ENCODE data around the gene DLG1. TPM values are rescaled to one million over a fixed set of nuclear protein-coding genes. Genes with fewer than 3 reads are reported as not detected.

DLG1 gene
- total RNA-seq, 1 experiment from 2014 or later: 89.8 TPM

- TF ChIP-seq FOSL1 (IDR thresholded peaks at IDR 0.05; ENCODE audit: low read depth): no peak
- no peak for TF ChIP-seq YY1 (IDR thresholded peaks at IDR 0.05; ENCODE audit: extremely low read depth, insufficient replicate concordance, low read depth, low read length)
- TF ChIP-seq, protein P1, sequence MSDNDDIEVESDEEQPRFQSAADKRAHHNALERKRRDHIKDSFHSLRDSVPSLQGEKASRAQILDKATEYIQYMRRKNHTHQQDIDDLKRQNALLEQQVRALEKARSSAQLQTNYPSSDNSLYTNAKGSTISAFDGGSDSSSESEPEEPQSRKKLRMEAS (IDR thresholded peaks at IDR 0.05): no peak
- TF ChIP-seq SRF (IDR thresholded peaks at IDR 0.05; ENCODE audit: low read depth): no peak
- no peak for TF ChIP-seq RAD21 (IDR thresholded peaks at IDR 0.05; ENCODE audit: low read depth)
- TF ChIP-seq, protein P2, sequence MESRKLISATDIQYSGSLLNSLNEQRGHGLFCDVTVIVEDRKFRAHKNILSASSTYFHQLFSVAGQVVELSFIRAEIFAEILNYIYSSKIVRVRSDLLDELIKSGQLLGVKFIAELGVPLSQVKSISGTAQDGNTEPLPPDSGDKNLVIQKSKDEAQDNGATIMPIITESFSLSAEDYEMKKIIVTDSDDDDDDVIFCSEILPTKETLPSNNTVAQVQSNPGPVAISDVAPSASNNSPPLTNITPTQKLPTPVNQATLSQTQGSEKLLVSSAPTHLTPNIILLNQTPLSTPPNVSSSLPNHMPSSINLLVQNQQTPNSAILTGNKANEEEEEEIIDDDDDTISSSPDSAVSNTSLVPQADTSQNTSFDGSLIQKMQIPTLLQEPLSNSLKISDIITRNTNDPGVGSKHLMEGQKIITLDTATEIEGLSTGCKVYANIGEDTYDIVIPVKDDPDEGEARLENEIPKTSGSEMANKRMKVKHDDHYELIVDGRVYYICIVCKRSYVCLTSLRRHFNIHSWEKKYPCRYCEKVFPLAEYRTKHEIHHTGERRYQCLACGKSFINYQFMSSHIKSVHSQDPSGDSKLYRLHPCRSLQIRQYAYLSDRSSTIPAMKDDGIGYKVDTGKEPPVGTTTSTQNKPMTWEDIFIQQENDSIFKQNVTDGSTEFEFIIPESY (IDR thresholded peaks at IDR 0.05; ENCODE audit: extremely low read depth, insufficient replicate concordance, low read length): no peak
- no peak for TF ChIP-seq SIN3A (IDR thresholded peaks at IDR 0.05; ENCODE audit: low read depth)
- no peak for TF ChIP-seq ELF1 (IDR thresholded peaks at IDR 0.05; ENCODE audit: borderline replicate concordance, low read depth)
- no peak for TF ChIP-seq POLR2A (IDR thresholded peaks at IDR 0.05; ENCODE audit: borderline replicate concordance, extremely low read depth, insufficient read depth, insufficient read length)
- TF ChIP-seq SP1 (IDR thresholded peaks at IDR 0.05; ENCODE audit: low read depth): no peak
- TF ChIP-seq, protein P3, sequence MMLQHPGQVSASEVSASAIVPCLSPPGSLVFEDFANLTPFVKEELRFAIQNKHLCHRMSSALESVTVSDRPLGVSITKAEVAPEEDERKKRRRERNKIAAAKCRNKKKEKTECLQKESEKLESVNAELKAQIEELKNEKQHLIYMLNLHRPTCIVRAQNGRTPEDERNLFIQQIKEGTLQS (IDR thresholded peaks at IDR 0.05): no peak
- TF ChIP-seq ZNF274 (IDR thresholded peaks at IDR 0.05; ENCODE audit: low read depth, low read length): no peak
- no peak for TF ChIP-seq EZH2phosphoT487 (IDR thresholded peaks at IDR 0.05; ENCODE audit: borderline replicate concordance)
- CTCF ChIA-PET: no interaction called here
- Histone ChIP-seq H3K4me2 (ENCODE audit: low read length) (peak overlapping the region; percentile 97), H3K27me3 (ENCODE audit: insufficient read depth, low read length) (no peaks in the 10 kb centered on the region), H3K9ac (ENCODE audit: low read length) (peak overlapping the region; percentile 99), H2AFZ (ENCODE audit: low read depth, low read length, poor library complexity, severe bottlenecking) (no peak overlapping the region), H3K4me1 (ENCODE audit: control insufficient read depth in 1 of 2, insufficient read depth in 2 of 2, low read length in 2 of 2) (peaks cover 25 to 40% of the 10 kb centered on the region in 2 experiments), H3K9me3 (ENCODE audit: control insufficient read depth in 1 of 2, insufficient read depth in 1 of 2, low read depth in 1 of 2, low read length in 2 of 2) (no peaks in the 10 kb centered on the region), H3K4me3 (replicated peaks in 1 of 2; ENCODE audit: low read depth in 1 of 2, low read length in 2 of 2) (peak overlapping the region; percentile 78 to 88), H3K9me2 (ENCODE audit: insufficient read depth) (no peaks in the 10 kb centered on the region), H4K20me1 (ENCODE audit: insufficient read depth) (no peaks in the 10 kb centered on the region), H3K27ac (ENCODE audit: low read depth, low read length) (peak overlapping the region; percentile 90), H3K79me2 (ENCODE audit: insufficient read depth, low read length) (peaks cover 26% of the 10 kb centered on the region), H3K36me3 (ENCODE audit: control insufficient read depth in 1 of 2, insufficient read depth in 2 of 2, low read length in 2 of 2) (peaks cover 2 to 7% of the 10 kb centered on the region in 2 experiments; a peak in 3 of 4 replicates)
- DNase-seq (ENCODE audit: low read depth, low spot score) (no peak), ATAC-seq (no peak)
- POLR2A ChIA-PET: interaction anchor here (0.9 kb wide), 1 partner anchor 12 kb away, joined by 3 read pairs; no protein-coding TSS in a partner anchor
- intact Hi-C loops (cut with micrococcal nuclease): no loop called here
- TSS peak; percentile 17 for BruUV-seq (replicated peaks)
- RAD21 ChIA-PET (ENCODE audit: low non-redundant PET in 1 of 2, low total read pairs in 2 of 2, uncharacterized antibody in 2 of 2, unreplicated experiment in 2 of 2): no interaction called here
Measured at GRCh38 chr3:197027896-197028727, 270.3 kb downstream of the DLG1 start.

Data from HCT116 (cell line).